Endothelial cell (in vitro differentiated cells): ENCODE results near the gene ZBP1. TPM values are rescaled to one million over a fixed set of nuclear protein-coding genes. Genes with fewer than 3 reads are reported as not detected.

Experiments used
- DNase-seq: peaks from one replicate; pipeline ENCODE4 v3.0.0; 2021; ENCODE audit warnings: low spot score
- H3K27ac Mint-ChIP-seq: one replicate; pipeline ENCODE4 v1.8.0; 2021; ENCODE audit warnings: mixed read lengths, inconsistent platforms; ENCODE audit not compliant: unreplicated experiment
- H3K27me3 Mint-ChIP-seq: one replicate; pipeline ENCODE4 v1.8.0; 2021; ENCODE audit warnings: mild to moderate bottlenecking, moderate library complexity, mixed read lengths, inconsistent platforms; ENCODE audit not compliant: unreplicated experiment
- H3K36me3 Mint-ChIP-seq: one replicate; pipeline ENCODE4 v1.8.0; 2021; ENCODE audit warnings: mild to moderate bottlenecking, low read depth, mixed read lengths, inconsistent platforms; ENCODE audit not compliant: unreplicated experiment
- H3K4me1 Mint-ChIP-seq: one replicate; pipeline ENCODE4 v1.8.0; 2021; ENCODE audit warnings: mild to moderate bottlenecking, mixed read lengths, inconsistent platforms; ENCODE audit not compliant: unreplicated experiment
- H3K4me3 Mint-ChIP-seq: one replicate; pipeline ENCODE4 v1.8.0; 2021; ENCODE audit warnings: mild to moderate bottlenecking, mixed read lengths, inconsistent platforms; ENCODE audit not compliant: unreplicated experiment
- H3K9me3 Mint-ChIP-seq: one replicate; pipeline ENCODE4 v1.8.0; 2021; ENCODE audit warnings: mixed read lengths, inconsistent platforms; ENCODE audit not compliant: unreplicated experiment
- total RNA-seq: library from RNA; stranded (reverse); fragmentation: NEBNext Ultra II Directional; extraction: Animal tissue kit (Norgen Biotek cat#: 25700); gene quantifications from one replicate; pipeline ENCODE4 v1.2.1, GENCODE V29; 2021; ENCODE audit not compliant: unreplicated experiment
- TF ChIP-seq, protein P1 (sequence below): fragments of 200-600 bp; sonication (generic); IDR thresholded peaks from one replicate; pipeline ENCODE4 v1.5.0; 2021; ENCODE audit warnings: antibody characterized with exemption; ENCODE audit not compliant: unreplicated experiment

The ZBP1 gene
- total RNA-seq, 1 donor from 2014 or later = not detected

DNA sequence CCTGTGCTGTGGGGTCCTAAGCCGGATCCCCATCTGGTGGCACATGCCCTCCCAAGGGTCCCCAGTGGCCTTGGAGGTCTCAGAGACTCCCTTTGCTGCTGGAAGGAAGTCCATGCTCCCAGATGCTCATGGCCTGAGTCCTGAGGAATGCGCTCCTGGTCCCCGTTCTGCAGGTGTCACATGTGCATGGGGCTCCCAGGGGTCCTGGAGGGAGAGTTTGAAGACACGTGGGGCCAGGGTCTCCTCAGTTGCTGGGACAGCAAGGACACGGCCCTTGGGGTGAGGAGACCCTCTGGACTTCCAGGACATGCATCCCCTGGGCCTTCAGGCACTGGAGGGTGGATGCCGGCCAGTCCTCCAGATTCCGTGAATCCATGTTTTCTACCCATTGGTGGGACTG, 11.7 kb downstream of the ZBP1 start:
- Mint-ChIP-seq H3K4me3 (no peak overlapping the region), H3K4me1 (peaks cover 12% of the 10 kb centered on the region), H3K27me3 (peaks cover 5% of the 10 kb centered on the region), H3K27ac (no peak overlapping the region), H3K36me3 (peaks cover 2% of the 10 kb centered on the region), H3K9me3 (no peaks in the 10 kb centered on the region)
- TF ChIP-seq, protein P1, sequence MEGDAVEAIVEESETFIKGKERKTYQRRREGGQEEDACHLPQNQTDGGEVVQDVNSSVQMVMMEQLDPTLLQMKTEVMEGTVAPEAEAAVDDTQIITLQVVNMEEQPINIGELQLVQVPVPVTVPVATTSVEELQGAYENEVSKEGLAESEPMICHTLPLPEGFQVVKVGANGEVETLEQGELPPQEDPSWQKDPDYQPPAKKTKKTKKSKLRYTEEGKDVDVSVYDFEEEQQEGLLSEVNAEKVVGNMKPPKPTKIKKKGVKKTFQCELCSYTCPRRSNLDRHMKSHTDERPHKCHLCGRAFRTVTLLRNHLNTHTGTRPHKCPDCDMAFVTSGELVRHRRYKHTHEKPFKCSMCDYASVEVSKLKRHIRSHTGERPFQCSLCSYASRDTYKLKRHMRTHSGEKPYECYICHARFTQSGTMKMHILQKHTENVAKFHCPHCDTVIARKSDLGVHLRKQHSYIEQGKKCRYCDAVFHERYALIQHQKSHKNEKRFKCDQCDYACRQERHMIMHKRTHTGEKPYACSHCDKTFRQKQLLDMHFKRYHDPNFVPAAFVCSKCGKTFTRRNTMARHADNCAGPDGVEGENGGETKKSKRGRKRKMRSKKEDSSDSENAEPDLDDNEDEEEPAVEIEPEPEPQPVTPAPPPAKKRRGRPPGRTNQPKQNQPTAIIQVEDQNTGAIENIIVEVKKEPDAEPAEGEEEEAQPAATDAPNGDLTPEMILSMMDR = no peak
- no peak for DNase-seq

DNA sequence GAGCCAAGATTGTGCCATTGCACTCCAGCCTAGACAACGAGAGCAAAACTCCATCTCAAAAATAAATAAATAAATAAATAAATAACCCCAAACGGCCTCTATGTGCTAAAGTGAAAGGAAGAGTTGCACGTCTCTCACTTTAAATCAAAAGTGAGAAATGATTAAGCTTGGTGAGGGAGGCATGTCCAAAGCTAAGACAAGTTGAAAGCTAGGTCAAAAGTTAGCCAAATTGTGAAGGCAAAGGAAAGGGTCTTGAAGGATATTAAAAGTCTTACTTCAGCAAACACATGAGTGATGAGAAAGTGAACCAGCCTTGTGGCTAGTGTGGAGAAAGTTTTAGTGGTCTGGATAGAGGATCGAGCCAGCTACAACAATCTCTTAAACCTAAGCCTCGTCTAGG, 14.3 kb downstream of the ZBP1 start:
- H3K4me3 Mint-ChIP-seq = no peak overlapping the region
- no peaks in the 10 kb centered on the region for H3K9me3 Mint-ChIP-seq
- H3K27ac Mint-ChIP-seq = no peak overlapping the region
- H3K4me1 Mint-ChIP-seq = peaks cover 12% of the 10 kb centered on the region
- H3K36me3 Mint-ChIP-seq = peaks cover 2% of the 10 kb centered on the region
- no peak for DNase-seq
- TF ChIP-seq, protein P1 = no peak
- peaks cover 6% of the 10 kb centered on the region for H3K27me3 Mint-ChIP-seq

DNA sequence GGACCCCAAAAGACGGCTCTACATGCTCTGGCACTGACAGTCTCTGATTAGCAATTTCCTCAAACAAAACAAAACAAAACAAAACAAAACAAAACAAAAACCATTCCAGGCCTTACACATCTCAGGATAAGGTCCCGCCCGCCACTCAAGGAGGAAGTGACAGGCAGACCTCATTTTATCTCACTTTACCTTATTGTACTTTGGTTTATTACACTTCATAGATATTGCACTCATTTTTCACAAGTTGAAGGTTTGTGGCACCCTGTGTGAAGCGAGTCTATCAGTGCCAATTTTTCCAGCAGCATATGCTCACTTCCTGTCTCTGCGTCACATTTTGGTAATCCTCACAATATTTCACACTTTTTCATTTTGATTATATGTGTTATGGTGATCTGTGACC, 15.2 kb downstream of the ZBP1 start:
- H3K4me3 Mint-ChIP-seq = no peak overlapping the region
- no peaks in the 10 kb centered on the region for H3K9me3 Mint-ChIP-seq
- no peak for DNase-seq
- TF ChIP-seq, protein P1 = no peak
- H3K27ac Mint-ChIP-seq = no peak overlapping the region
- H3K27me3 Mint-ChIP-seq = peaks cover 4% of the 10 kb centered on the region
- peaks cover 12% of the 10 kb centered on the region for H3K4me1 Mint-ChIP-seq
- H3K36me3 Mint-ChIP-seq = peaks cover 2% of the 10 kb centered on the region

DNA sequence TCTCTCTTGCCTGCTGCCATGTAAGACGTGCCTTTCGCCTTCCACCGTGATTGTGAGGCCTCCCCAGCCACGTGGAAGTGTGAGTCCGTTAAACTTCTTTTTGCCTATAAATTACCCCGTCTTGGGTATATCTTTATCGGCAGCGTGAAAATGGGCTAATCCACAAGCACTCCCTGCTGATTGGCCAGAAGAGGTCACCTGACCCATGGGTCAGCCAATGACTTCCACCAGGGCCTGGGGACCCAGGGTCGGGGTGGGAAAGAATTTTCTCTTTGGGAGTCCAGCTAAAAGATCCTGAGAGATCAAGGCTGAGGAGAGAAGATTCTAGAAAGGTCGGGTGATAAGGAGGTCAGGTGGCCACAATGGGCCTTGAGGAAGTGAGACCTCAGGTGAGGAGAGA, 17.1 kb downstream of the ZBP1 start:
- H3K27me3 Mint-ChIP-seq = peaks cover 4% of the 10 kb centered on the region
- H3K4me3 Mint-ChIP-seq = no peak overlapping the region
- TF ChIP-seq, protein P1 = no peak
- H3K9me3 Mint-ChIP-seq = no peaks in the 10 kb centered on the region
- peaks cover 2% of the 10 kb centered on the region for H3K36me3 Mint-ChIP-seq
- H3K27ac Mint-ChIP-seq = peak overlapping the region; percentile 57
- no peak for DNase-seq
- peaks cover 12% of the 10 kb centered on the region for H3K4me1 Mint-ChIP-seq

DNA sequence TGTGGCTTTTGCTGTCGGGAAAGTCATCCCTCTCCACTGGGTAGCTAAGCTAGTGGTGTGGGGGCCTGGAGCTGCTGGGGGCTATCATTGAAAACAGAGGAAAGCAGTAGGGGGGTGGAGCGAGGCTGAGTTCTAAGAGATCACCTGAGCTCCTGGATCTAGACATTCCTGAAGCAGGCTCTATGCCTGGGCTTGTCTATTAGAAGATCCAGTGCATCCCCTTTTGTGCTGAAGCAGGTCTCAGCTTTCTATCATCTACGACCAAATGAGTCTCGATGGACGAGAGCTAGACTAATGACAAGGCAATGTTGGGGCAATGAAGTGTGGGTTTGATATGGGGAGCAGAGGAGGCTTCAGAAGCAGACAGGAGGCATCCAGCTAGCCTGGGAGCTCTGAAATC, 18.5 kb downstream of the ZBP1 start:
- TF ChIP-seq, protein P1 = no peak
- H3K4me1 Mint-ChIP-seq = peaks cover 12% of the 10 kb centered on the region
- no peaks in the 10 kb centered on the region for H3K36me3 Mint-ChIP-seq
- no peak for DNase-seq
- no peak overlapping the region for H3K4me3 Mint-ChIP-seq
- no peak overlapping the region for H3K27ac Mint-ChIP-seq
- peaks cover 1% of the 10 kb centered on the region for H3K27me3 Mint-ChIP-seq
- H3K9me3 Mint-ChIP-seq = no peaks in the 10 kb centered on the region
